IPS DF 19.7 (cell line): Measurements from ENCODE around the gene CLASP1.
"Not testable (repeated sequence)": the region's sequence is repeated elsewhere in the genome, so short reads cannot be mapped to it uniquely, and the experiment has no call there.

Experiments
- DNase-seq: peaks from one replicate; pipeline ENCODE4 v3.0.0-alpha.2; 2013; ENCODE audit warnings: low read depth, low spot score

The CLASP1 gene

DNA sequence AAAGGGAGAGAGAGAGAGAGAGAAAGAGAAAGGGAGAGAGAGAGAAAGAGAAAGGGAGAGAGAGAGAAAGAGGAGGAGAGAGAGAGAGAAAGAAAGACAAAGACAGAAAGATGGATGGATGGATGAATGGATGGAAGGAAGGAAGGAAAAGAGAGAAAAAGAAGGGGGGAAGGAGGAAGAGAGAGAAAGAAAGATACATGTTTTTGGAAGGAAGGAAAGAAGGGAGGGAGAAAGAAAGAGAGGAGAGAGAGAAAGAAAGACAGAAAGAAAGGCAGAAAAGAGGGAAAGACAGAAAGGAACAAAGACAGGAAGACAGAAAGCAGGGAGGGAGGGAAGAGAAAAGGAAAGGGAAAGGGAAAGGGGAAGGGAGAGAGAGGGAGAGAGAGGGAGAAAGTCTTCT is 67.0 kb downstream of the CLASP1 start:
- no peak for DNase-seq

DNA sequence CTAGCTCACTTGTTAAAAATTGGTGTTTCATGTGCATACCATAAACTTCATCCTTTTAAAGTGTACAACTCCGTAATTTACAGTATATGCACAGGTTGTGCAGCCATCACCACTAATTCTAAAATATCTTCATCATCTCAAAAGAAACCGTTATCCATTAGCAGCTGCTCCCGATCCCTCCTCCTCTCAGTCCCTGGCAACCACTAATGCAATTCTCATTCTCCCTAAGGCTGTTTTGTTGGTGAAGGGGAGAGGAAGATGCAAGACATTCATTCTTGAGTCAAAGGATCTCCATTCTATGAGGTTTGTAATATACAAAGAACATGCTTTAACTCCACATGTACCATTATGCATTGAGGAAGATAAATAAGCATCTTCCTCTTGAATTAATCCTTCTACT is 70.0 kb downstream of the CLASP1 start:
- no peak for DNase-seq

DNA sequence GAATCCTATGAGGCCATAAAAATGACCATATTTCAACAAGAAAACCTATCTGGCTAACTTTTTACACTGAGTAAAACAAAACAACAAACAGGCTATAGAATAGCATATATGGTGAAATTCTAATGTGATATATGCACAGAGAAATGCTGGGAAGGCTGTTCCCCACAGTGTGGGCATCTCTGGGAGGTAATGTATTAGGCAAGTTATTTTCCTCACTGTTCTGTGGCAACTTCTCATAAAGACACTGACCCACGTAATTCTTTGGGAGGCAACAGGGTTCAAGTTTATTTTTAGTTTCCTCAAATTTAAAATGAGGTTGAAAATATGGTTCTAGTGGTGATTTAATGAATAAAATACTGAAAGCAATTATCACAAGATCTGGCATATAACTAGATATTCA is 71.9 kb downstream of the CLASP1 start:
- DNase-seq, result no peak

DNA sequence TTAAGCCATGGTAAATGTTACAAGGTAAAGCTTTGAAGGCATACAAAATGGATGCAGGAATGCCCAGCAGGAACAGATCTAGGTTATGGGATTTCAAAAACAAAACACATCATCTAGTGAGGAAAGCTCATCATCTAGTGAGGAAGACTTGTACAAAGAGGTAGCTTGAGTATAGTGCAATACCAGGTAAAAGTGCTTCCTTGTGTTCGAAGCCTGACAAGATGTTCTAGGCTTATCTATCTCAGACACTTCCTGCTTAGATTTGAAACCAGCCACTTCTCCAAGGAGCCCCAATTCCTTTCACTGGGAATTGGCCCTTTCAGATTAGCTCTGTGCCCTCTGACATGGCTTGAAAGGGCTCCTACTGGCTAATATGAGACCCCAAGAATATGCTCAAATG is 73.0 kb downstream of the CLASP1 start:
- DNase-seq, result no peak

DNA sequence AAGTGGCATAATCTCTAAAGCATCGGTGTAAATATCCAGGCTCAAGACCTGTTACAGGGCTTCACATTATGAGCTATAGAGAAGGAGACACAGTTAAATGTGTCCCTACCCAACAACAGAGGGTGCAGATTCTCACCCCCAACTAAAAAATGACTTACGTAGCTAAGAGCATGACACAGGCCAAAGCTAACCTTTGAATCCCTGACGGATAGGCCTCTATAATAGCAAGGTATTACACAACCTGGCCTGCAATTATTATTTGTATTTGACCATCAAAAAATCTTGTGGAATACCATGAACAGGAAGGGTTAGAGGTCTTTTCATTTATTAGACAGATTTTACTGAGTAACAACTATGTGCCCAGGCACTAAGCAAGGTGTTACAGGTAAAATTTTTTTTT is 73.5 kb downstream of the CLASP1 start:
- DNase-seq, result no peak

DNA sequence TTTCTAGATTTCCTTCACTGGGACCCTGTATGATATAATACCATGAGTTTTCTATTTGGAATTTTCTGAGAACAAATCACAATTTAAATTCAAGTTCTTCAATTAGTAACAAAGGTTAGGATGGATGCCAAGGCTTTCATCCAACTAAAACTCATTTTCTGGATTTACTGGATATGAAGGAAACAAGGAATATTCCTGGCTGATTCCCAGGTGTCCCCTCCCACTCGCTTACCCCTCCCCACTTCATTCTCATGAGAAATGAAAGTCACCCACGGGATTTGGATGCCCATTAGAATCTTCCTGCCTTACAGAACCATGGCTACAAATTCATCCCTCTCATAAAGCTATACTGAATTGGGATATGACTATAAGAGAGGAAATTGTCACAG is 78.6 kb downstream of the CLASP1 start:
- no peak for DNase-seq

DNA sequence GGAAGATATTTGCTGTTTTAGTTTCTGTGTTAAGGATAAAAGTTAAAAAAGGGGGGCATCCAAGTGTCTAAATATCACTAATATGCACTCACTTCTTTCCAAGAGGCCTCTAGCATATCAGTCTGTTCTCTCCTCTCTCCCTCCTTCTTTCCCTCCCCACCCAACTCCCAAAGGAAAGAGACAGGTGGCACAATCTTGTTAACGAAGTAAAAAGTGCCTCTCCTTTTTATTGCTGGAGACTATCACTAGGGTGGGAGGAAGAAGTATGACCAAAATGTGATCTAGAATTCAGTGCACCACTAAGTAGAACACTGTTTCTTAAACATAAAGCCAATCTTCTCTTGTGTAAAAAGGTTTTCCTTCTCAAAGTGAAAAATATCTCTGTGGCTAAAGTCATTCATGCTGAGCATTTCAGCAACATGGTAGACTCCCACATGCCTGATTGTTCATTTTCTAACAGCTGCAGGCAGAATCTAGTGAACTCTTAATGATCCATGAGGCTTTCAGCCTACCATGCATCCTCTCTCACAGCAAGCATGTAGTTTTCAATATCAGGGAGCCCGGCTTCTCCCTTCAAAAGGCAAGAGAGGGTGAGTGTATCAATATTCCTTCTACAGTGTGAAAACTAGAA is 79.1 kb downstream of the CLASP1 start:
- DNase-seq, result no peak

DNA sequence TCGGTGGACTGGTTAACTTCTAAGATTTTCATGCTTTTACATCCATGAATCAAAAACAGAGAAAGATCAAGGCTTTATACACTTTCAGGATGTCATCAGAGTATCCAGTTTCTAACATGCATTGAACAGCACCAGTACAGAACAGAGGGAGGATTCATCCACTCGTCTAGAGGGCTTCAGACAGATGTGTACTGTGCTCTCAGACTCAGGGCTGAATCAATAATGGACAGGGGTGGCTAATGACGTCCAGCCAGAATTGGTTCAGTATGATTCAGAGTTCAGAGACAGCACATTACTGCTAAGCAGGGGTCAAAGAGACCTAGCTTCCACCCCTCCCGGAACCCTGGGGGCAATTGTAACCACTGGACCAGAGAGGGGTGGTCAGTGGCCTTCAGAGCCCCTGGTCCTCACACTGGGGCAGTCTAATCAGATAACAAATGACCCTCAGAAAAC is 81.3 kb downstream of the CLASP1 start:
- DNase-seq, result no peak

DNA sequence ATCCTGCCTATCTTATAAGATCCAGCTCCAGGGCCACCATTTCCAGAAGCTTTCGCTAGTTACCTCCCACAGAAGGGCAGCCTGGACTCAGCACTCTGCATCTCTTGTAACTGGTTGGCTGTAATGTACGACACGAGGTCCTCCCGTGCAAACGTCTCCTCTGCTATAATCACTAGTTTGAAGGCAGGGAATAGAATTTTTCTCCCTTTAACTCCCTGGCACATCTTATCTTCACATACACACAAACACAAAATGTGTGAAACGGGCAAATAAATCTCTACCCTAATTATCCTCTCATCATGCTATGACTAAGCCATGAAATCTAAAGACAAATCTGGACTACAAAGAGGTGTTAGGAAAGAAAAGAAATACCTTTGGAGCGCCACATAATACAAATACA is 81.8 kb downstream of the CLASP1 start:
- no peak for DNase-seq

DNA sequence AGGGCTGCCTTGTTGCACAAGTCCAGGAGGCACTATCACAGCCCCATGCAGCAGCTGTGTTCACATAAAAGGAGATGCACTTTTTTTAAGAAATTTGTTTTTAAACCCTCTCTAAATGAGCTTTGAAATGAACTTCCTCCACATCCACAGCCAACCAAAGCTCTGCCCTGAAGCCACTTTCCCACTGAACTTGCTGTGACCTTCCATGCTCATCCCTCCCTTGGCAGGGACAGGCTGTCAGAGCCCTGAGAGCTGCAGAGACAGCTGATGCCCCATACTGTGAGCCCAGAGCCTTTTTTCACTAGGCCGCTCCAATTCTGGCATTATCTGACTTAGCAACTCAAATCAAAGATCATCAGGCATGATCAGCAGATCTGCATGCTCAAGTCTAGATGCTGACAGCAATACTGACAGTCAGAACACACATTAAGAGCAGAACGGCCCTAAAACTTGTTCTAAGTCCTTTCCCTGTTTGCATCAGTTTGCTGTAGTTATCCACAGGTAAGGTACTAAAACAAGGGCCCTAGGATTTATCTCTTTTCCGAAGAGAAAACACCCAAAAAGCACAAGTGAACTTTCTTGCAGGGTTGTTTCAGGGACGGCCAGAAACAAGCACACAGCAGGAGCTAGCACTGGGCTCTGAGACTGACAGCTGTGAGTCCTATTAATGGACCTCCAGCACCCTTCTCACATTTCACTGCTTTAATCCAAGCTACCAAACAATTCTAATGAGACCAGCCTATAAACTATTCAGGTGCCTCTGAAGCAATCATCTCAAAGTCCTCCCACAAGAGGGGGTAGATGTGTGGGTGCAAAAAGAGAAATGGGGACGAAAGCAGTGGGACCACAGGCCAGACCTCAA is 83.6 kb downstream of the CLASP1 start:
- DNase-seq, result no peak

DNA sequence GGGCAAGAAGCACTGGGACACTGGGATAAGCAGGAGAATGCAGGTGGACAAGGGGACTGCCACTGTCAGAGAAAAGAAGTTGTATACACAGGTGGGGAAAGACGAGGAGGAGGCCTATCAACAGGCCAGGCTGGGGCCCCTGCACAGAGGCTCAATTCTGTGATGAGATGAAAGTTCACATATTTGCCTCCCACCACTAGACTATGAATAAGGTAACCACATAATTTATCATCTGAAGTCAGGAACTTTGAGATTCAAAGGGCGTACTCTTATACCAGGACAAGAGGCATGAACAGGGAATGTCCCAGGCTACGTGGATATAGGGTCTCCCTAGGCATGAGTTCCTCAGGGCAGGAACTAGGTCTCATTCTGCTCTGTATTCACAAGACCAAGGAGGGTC is 84.4 kb downstream of the CLASP1 start:
- no peak for DNase-seq

DNA sequence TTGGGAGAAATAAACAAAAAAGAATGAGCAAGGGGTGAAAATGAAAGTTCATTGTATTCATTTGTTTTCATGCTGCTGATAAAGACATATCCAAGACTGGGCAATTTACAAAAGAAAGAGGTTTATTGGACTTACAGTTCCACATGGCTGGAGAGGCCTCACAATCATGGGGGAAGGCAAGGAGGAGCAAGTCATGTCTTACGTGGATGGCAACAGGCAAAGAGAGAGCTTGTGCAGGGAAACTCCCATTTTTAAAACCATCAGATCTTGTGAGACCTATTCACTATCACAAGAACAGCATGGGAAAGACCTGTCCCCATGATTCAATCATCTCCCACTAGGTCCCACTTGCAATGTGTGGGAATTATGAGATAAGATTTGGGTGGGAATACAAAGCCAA is 85.5 kb downstream of the CLASP1 start:
- not testable (repeated sequence) for DNase-seq

DNA sequence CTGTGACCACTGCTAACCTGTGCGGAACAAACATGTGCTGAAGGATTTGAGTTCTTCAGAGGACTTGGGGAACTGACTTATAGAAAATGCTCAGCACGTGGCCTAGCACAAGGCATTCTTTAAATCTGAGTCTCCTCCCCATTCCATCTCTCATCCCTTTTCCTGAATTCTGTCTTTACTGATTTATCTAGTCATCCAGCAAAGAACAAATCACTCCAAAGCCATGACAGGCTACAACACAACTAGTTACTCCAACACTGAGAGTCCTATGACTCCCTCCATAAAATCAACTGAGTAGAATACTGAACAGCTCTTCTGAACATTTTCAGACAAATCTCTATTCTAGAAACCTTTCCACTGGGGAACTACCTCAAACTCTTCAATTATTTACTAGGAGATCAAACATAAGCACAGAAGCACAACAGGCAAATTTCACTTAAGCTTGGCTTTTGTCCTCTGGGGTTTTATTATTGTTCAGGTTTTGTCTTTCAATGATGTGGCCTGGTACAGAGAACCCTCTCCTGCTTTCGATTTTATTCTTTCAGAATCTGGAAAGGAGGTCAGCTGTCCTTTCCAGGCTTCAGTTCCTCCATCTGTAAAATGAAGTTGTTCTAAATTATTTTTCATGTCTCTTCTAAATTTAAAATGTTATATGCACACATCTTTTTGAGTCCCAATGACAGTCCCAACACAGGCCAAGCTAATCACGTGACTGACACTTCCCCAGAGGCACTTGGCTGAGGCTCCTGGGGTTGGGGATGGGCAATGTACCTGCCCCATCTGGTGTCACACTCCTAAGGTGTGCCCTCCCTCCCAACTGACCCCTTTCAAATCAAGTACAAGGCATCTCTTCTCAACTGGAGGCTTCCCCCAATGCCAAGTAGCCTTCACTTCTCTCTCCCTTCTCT is 86.7 kb downstream of the CLASP1 start:
- no peak for DNase-seq

DNA sequence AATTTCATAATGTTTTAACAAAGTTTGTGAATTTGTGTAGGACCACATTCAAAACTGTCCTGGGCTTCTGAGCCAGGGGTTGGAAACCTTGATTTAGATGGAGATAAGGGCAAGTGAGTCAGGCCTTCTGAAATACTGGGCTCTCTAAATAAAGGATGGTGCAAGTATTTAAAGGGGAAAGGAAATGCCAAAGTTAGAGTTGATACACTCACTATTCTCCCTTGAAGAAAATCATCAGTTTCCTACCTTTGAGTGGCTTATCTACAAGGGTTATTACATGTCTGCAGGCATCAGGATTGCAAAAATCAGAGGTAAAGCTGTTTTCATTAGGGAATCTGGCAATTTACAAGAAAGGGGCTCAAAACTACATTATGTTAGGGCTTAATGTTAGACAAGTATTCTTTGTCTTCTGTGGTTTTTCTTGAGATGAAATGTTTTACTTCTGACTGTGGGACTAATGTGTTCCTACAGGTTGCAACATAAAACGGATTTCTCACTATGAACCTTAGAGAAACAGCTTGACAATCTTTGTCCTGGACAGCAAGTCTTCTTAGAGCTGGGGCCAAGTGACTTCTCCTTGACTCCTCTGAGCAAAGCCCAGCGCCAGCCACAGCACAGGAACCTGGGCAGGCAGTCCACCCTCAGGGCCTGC is 87.5 kb downstream of the CLASP1 start:
- no peak for DNase-seq

DNA sequence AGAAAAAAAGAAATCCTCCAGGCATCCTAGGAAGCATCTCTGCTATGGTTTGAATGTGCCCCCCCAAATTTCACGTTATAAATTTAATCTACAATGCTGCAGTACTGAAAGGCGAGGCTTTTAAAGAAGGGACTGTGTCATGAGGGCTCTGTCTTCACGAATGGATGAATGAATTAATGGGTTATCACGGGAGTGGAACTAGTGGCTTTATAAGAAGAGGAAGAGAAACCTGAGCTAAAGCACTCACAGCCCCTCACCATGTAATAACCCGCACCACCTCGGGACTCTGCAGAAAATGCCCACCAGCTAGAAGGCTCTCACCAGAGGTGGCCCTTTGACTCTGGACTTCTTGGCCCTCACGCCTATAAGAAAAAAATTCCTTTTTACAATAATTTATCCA is 90.9 kb downstream of the CLASP1 start:
- DNase-seq, result no peak

DNA sequence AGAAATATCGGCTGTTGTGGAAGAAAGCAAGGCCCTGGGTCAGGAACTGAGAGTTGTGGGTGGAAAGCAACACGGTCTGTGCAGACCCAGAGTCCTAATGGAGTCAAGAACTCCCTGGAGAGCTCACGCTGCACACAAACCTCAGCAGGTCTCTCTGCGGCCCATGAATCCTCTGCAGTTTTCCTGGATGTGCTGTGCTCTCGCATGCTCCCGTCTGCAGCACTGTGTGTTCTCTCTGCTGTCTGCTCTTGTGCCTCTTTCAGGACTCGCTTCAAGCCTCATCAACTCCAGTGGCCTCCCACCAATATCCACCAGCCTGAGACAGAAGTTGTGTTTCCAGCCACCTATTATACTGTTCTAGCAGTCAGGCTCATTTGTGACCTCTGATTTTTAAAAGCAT is 94.3 kb downstream of the CLASP1 start:
- DNase-seq, result no peak

DNA sequence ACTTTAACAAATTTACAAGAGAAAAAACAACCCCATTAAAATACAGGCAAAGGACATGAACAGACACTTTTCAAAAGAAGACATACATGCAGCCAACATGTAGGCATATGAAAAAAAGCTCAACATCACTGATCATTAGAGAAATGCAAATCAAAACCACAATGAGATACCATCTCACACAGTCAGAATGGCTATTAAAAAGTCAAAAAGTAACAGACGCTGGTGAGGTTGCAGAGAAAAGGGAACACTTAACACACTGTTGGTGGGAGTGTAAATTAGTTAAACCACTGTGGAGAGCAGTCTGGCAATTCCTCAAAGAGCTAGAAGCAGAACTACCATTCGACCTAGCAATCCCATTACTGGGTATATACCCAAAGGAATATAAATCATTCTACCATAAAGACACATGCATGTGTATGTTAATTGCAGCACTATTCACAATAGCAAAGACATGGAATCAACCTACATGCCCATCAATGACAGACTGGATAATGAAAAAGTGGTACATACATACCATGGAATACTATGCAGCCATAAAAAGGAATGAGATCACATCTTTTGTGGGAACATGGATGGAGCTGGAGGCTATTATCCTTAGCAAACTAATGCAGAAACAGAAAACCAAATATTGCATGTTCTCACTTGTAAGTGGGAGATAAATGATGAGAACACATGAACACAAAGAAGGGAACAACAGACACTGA is 96.6 kb downstream of the CLASP1 start:
- not testable (repeated sequence) for DNase-seq

DNA sequence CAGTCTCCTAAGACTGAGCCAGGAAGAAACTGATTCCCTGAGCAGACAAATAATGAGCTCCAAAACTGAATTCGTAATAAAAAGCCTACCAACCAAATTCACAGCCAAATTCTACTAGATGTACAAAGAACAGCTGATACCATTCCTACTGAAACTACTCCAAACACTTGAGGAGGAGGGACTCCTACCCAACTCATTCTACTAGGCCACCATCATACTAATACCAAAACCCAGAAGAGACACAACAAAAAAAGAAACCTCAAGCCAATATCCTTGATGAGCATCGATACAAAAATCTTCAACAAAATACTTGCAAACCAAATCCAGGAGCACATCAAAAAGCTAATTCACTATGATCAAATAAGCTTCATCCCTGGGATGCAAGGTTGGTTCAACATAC is 98.6 kb downstream of the CLASP1 start:
- DNase-seq, result no peak

DNA sequence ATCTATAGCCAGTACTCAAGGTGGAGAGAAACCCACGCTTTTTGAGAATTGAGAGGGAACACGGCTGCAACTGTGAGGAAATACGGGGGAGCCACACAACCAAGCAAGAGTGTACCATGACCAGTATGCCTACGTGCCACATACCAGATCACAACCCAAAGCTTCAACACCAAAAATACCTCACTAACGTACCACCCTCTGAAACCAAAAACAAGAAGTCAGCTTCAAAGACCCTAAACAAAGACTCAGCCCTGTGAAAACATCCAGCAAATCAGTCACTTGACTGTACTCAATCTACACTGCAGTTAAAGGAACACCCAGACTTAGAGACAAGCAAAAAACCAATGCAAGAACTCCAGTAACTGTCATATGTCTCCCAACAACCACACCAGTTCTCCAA is 101.6 kb downstream of the CLASP1 start:
- no peak for DNase-seq

DNA sequence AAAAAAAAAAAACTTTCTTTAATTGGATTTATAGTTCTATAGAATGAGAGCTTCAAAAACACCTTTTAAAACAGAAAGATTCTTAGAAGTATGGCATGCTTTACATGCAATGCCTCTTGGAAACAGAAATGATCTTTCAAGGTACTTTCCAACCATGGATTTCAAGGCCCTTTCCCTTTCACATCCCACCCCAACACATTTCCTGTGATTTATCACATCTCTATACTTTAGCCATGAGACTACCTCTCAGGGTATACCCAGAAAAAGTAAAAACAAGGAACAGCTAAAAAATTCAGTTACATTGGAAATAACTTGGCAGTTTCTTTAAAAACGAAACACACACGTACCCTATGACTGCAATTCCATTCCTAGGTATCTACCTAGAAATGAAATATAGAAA is 103.3 kb downstream of the CLASP1 start:
- no peak for DNase-seq

DNA sequence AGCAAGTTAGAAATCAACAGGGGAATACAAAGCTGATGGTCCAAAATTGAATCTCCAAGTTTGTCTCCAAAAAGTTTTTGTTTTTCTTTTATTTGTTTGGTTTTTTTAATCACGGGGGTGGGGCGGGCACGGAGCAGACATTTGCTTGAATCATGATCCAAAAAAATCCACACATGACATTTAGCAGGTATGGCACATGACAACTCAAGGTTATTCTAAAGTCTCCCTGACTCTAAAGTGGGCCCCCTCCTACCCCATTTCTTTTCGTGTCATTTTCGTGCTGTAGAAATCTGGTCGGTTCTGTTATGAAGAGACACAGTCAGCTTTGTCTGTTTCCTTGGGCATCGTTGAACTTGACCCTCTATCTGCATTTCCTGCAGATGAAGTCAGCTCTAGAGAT is 104.0 kb downstream of the CLASP1 start:
- DNase-seq, result no peak
